Natural killer cell (primary cell): ENCODE measurements around the gene CLEC4M. TPM values are rescaled to one million over a fixed set of nuclear protein-coding genes. Genes with fewer than 3 reads are reported as not detected.

ENCODE experiments used
- ATAC-seq, 3 donors: fragments of 150-1000 bp in 2 of 3; fragments of 200-7000 bp in 1 of 3; cut with Tn5 transposase; 1 replicate in 1 of 3; 2 replicates in 2 of 3; pipeline ENCODE4 v1.10.0; 2021; ENCODE audit warnings: mild to moderate bottlenecking in 2 of 3, moderate library complexity in 2 of 3
- DNase-seq, 2 donors: peaks; one replicate each; pipeline versions ENCODE4 v3.0.0 to v3.0.0-alpha.2; 2013 to 2021; ENCODE audit warnings: mixed read lengths in 1 of 2
- H3K27ac ChIP-seq: one replicate; pipeline ENCODE4 v1.5.1; 2013; ENCODE audit warnings: mild to moderate bottlenecking, low read length
- H3K27me3 ChIP-seq: one replicate; pipeline ENCODE4 v1.6.1; 2013; ENCODE audit warnings: low read length; ENCODE audit not compliant: control insufficient read depth, insufficient read depth
- H3K36me3 ChIP-seq: one replicate; pipeline ENCODE4 v1.6.1; 2013; ENCODE audit warnings: low read length; ENCODE audit not compliant: control insufficient read depth, insufficient read depth
- H3K4me1 ChIP-seq: one replicate; pipeline ENCODE4 v1.6.1; 2013; ENCODE audit warnings: low read length; ENCODE audit not compliant: control insufficient read depth, insufficient read depth
- H3K4me3 ChIP-seq: one replicate; pipeline ENCODE4 v1.5.1; 2013; ENCODE audit warnings: low read length
- H3K9me3 ChIP-seq: one replicate; pipeline ENCODE4 v1.6.1; 2013; ENCODE audit warnings: low read length; ENCODE audit not compliant: control insufficient read depth, insufficient read depth
- H3K27ac Mint-ChIP-seq, 2 donors: one replicate each; pipeline ENCODE4 v1.8.0; 2022; ENCODE audit warnings: mild to moderate bottlenecking in 2 of 2, mixed read lengths in 2 of 2, moderate library complexity in 1 of 2
- H3K27me3 Mint-ChIP-seq, 2 donors: one replicate each; pipeline ENCODE4 v1.8.0; 2022; ENCODE audit warnings: low read depth in 2 of 2, mixed read lengths in 2 of 2
- H3K36me3 Mint-ChIP-seq: one replicate; pipeline ENCODE4 v1.8.0; 2022; ENCODE audit warnings: mixed read lengths
- H3K4me1 Mint-ChIP-seq, 2 donors: one replicate each; pipeline ENCODE4 v1.8.0; 2022; ENCODE audit warnings: mixed read lengths in 2 of 2
- H3K4me3 Mint-ChIP-seq: one replicate; pipeline ENCODE4 v1.8.0; 2022; ENCODE audit warnings: mild to moderate bottlenecking, moderate library complexity, mixed read lengths
- H3K9me3 Mint-ChIP-seq, 2 donors: one replicate each; pipeline ENCODE4 v1.8.0; 2022; ENCODE audit warnings: mixed read lengths in 2 of 2
- WGBS: methylation state at CpG from one replicate; pipeline ENCODE4 v1.1.7; 2013; ENCODE audit warnings: missing lambda C conversion rate; ENCODE audit not compliant: insufficient coverage; 5-methylcytosine and 5-hydroxymethylcytosine counted together
- intact Hi-C: fragments of 100-400 bp; cut with micrococcal nuclease; formaldehyde crosslinking; loops from one replicate; pipeline ENCODE4 v1.14.2; 2022
- total RNA-seq, 4 donors: library from RNA; stranded (reverse); fragments of 120-200 nt in 1 of 4; gene quantifications; one replicate each; pipeline versions ENCODE4 v1.2.3 to v1.2.4, GENCODE V29; 2013 to 2022
- TF ChIP-seq, protein P1 (sequence below): fragments of 200-600 bp; IDR thresholded peaks from one replicate; pipeline ENCODE4 v1.8.0; 2022; ENCODE audit warnings: antibody characterized with exemption

The CLEC4M gene
- total RNA-seq, 3 donors from 2014 or later (not counting 1 experiment from before 2014, with no cell fraction given), result not detected

DNA sequence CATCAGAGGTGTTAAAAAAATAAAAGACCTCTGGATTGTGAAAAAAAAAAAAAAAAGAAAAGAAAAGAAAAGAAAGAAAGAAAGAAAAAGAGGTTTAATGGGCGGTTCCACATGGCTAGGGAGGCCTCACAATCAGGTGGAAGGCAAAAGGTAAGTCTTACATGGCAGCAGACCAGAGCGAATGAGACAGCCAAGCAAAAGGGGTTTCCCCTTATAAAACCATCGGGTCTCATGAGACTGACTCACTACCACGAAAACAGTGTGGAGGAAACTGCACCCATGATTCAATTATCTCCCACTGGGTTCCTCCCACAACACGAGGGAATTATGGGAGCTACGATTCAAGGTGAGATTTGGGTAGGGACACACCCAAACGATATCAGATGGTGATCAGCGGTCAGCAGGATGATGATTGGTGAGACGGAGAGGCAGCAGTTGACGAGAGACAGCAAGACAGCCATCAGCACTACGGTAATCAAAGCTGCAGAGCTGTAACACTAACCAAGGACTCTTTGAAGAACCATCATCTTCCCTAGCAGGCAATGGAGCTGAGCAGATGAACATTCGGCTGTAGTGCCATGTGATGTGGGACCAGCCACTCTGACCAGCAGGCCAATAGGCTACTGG lies 11.8 kb upstream of the CLEC4M start:
- Mint-ChIP-seq H3K4me3 (no peak overlapping the region), H3K36me3 (peaks cover 2% of the 10 kb centered on the region), H3K9me3 (peaks cover 3 to 6% of the 10 kb centered on the region in 2 donors), H3K27ac (no peak overlapping the region), H3K4me1 (peaks cover 0 to 5% of the 10 kb centered on the region in 2 donors), H3K27me3 (peaks cover 10 to 23% of the 10 kb centered on the region in 2 donors)
- no peak overlapping the region for H3K4me3 ChIP-seq
- intact Hi-C loops, result no loop called here
- 52% methylated on average over 12 of the region's 12 CpGs for WGBS
- TF ChIP-seq, protein P1, sequence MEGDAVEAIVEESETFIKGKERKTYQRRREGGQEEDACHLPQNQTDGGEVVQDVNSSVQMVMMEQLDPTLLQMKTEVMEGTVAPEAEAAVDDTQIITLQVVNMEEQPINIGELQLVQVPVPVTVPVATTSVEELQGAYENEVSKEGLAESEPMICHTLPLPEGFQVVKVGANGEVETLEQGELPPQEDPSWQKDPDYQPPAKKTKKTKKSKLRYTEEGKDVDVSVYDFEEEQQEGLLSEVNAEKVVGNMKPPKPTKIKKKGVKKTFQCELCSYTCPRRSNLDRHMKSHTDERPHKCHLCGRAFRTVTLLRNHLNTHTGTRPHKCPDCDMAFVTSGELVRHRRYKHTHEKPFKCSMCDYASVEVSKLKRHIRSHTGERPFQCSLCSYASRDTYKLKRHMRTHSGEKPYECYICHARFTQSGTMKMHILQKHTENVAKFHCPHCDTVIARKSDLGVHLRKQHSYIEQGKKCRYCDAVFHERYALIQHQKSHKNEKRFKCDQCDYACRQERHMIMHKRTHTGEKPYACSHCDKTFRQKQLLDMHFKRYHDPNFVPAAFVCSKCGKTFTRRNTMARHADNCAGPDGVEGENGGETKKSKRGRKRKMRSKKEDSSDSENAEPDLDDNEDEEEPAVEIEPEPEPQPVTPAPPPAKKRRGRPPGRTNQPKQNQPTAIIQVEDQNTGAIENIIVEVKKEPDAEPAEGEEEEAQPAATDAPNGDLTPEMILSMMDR, result no peak
- H3K36me3 ChIP-seq, result no peaks in the 10 kb centered on the region
- H3K27me3 ChIP-seq, result no peaks in the 10 kb centered on the region
- peaks cover 5% of the 10 kb centered on the region for H3K4me1 ChIP-seq
- DNase-seq, result peak in 1 of 2 donors; percentile 56
- peak overlapping the region; percentile 43 for H3K27ac ChIP-seq
- ATAC-seq, result peak in 2 of 3 donors; percentile 37 to 49
- H3K9me3 ChIP-seq, result peaks cover under 1% of the 10 kb centered on the region

DNA sequence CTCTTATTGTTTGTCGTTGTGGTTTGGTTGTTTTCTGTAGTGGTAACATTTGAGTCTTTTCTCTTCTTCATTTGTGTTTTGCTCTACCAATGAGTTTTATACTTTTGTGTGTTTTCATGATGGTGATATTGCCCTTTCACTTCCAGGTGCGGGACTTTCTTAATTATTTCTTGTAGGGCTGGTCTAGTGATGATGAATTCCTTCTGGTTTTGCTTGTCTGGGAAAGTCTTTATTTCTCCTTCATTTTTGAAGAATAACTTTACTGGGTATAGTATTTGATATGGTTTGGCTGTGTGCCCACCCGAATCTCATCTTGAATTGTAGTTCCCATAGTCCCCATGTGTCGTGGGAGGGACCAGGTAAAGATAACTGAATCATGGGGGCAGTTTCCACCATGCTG lies 6.8 kb upstream of the CLEC4M start:
- Histone ChIP-seq H3K27ac (no peak overlapping the region), H3K36me3 (no peaks in the 10 kb centered on the region), H3K9me3 (peaks cover 29% of the 10 kb centered on the region), H3K27me3 (no peaks in the 10 kb centered on the region), H3K4me3 (no peak overlapping the region), H3K4me1 (peaks cover 5% of the 10 kb centered on the region)
- intact Hi-C loops, result no loop called here
- TF ChIP-seq, protein P1, result no peak
- peaks cover 5 to 23% of the 10 kb centered on the region in 2 donors for H3K9me3 Mint-ChIP-seq
- no peak overlapping the region for H3K4me3 Mint-ChIP-seq
- H3K4me1 Mint-ChIP-seq, result no peaks in the 10 kb centered on the region
- peaks cover 3 to 10% of the 10 kb centered on the region in 2 donors for H3K27me3 Mint-ChIP-seq
- ATAC-seq (no peak), DNase-seq (no peak)
- WGBS, result 72% methylated on average over 4 of the region's 4 CpGs
- no peak overlapping the region for H3K27ac Mint-ChIP-seq
- peaks cover 28% of the 10 kb centered on the region for H3K36me3 Mint-ChIP-seq

DNA sequence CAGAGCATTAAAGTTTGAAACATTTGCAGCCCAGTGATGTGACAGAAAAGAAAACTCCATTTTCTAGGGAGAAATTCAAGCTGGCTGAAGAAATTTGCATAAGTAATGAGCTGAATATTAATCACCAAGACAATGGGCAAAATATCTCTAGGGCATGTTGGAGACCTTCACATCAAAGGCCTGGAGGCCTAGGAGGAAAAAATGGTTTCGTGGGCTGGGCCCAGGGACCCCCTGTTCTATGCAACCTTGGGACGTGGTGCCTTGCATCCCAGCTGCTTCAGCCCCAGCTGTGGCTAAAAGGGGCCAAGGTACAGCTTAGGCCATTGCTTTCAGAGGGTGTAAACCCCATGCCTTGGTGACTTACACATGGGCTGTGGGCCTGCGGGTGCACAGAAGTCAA lies 5.7 kb upstream of the CLEC4M start:
- peaks cover 5 to 23% of the 10 kb centered on the region in 2 donors for H3K9me3 Mint-ChIP-seq
- WGBS, result 83% methylated on average over 3 of the region's 3 CpGs
- no peak overlapping the region for H3K27ac ChIP-seq
- TF ChIP-seq, protein P1, result no peak
- no peaks in the 10 kb centered on the region for H3K36me3 ChIP-seq
- H3K27me3 ChIP-seq, result no peaks in the 10 kb centered on the region
- H3K4me1 Mint-ChIP-seq, result no peaks in the 10 kb centered on the region
- intact Hi-C loops, result no loop called here
- ATAC-seq, result no peak
- no peak overlapping the region for H3K27ac Mint-ChIP-seq
- peaks cover 28% of the 10 kb centered on the region for H3K36me3 Mint-ChIP-seq
- no peaks in the 10 kb centered on the region for H3K4me1 ChIP-seq
- H3K4me3 ChIP-seq, result no peak overlapping the region
- no peak overlapping the region for H3K4me3 Mint-ChIP-seq
- peaks cover 6 to 13% of the 10 kb centered on the region in 2 donors for H3K27me3 Mint-ChIP-seq
- H3K9me3 ChIP-seq, result peaks cover 29% of the 10 kb centered on the region
- no peak for DNase-seq

DNA sequence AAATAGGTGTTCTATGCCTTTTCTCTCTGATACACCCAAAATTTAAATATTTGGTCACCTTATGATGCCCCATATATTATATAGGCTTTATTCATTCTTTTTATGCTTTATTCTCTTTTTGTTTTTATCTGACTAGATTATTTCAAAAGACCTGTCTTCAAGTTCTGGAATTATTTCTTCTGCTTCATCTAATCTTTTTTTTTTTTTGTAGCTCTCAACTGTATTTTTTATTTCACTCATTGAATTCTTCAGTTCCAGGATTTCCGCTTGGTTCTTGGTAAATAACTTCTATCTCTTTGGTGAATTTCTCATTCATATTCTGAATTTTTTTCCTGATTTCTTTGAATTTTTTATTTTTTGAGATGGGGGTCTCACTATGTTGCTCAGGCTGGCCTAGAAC lies 3.9 kb upstream of the CLEC4M start:
- WGBS, result no CpG with 5 or more reads among the region's 1 CpG
- intact Hi-C loops, result no loop called here

More for the DNA sequence above, 3.9 kb upstream of the CLEC4M start:
- Histone ChIP-seq H3K4me1 (no peaks in the 10 kb centered on the region), H3K9me3 (peaks cover 29% of the 10 kb centered on the region), H3K27ac (no peak overlapping the region), H3K27me3 (no peaks in the 10 kb centered on the region), H3K36me3 (no peaks in the 10 kb centered on the region), H3K4me3 (no peak overlapping the region)
- no peak for ATAC-seq
- Mint-ChIP-seq H3K36me3 (peaks cover 28% of the 10 kb centered on the region), H3K27ac (no peak overlapping the region), H3K4me3 (no peak overlapping the region), H3K4me1 (no peaks in the 10 kb centered on the region), H3K9me3 (peaks cover 5 to 23% of the 10 kb centered on the region in 2 donors), H3K27me3 (peaks cover 12 to 23% of the 10 kb centered on the region in 2 donors)
- TF ChIP-seq, protein P1, result no peak
- DNase-seq, result no peak
